Stimulated activated CD4-positive, alpha-beta T cell treated with anti-CD3 and anti-CD28 coated beads, TNF-alpha, amount 100 ng/mL, for 24 hours (primary cell): Measurements from ENCODE around the gene PYGM.
"Not testable (repeated sequence)": the region's sequence is repeated elsewhere in the genome, so short reads cannot be mapped to it uniquely, and the experiment has no call there.

Experiments
- DNase-seq, 3 experiments: peaks; one replicate each; pipeline ENCODE4 v3.0.0-alpha.2; 2020; ENCODE audit warnings: low read depth in 3 of 3

Gene PYGM

DNA sequence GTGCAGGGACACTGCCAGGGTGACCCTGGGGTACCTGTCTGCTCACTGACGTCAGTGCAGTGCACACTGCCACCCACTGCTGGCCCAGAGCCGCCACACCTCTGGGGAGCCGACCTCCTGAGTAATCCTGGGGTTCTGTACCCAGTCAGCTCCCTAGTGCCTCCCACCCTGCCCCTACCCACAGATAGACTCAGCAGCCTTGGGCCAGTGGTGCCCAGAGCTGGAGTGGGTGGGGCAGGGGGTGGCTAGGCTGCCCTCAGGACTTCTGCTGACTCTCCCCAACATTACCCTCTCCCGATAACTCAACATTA lies 42.6 kb downstream of the PYGM start:
- DNase-seq: no peak

GRCh38 chr11:64716473-64717267 lies 43.1 kb downstream of the PYGM start:
- no peak for DNase-seq

- no peak for DNase-seq
These were observed 43.9 kb downstream of the PYGM start for GRCh38 chr11:64715756-64716472.

- no peak for DNase-seq
These were observed 44.7 kb downstream of the PYGM start for GRCh38 chr11:64715110-64715509.

GRCh38 chr11:64714666-64715065 lies 45.1 kb downstream of the PYGM start:
- no peak for DNase-seq

DNA sequence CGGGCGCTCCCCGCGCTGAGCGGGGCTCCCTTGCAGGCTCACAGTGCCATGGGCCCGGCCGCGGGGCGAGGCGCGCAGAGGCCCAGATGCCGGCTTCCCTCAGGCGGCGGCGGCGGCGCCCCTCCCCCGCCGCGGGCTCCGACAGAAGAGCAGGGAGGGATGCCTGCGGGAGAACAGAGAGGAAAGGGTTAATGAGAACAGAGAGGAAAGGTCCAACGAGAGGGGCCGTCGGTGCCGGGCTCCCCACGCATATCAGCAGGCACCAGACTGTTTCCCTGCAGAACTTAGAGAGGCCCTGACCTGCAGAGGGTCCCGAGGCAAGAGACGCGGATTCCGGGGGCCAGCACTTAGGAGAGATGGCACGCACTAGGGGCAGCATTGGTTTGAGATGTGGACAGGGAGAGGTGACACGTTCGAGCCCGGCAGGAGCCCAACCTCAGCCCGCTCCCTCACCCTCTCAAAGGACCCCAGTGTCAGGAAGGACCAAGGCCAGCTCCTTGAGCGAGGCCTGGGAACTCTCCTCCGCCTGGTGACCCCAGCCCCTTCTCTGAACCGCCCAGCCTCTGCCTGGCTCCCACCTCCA lies 45.9 kb downstream of the PYGM start:
- DNase-seq: no peak

DNA sequence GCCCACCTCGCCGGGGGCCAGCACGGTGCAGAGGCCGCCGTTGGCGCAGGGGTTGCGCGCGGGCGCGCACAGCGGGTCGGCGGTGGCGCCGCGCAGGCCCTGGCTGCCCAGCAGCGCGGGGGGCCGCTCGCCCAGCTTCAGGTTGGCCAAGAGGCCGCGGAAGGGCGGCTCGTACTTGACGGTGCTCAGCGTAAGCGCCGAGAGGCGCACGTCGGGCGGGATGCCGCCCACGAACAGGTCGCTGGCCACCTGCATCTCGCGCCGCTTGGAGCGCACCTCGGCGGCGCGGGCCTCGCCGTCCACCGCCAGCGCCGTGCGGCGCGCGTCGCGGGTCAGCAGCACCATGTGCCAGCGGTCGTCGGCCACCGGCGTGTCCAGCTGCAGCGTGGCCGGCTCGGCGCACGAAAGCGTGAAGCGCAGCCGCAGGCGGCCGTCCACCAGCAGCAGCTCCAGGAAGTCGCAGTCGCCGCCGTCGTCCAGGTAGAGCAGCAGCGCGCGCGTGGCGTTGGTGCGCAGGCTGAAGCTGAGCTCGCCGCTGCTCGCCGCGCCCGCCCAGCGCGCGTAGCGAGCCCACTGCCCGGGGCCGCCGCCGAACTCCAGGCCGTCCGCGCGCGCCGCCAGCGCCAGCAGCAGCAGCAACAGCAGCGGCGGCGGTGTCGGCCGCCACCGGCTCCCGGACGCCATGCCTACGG lies 46.6 kb downstream of the PYGM start:
- peak in 1 of 3 experiments; percentile 8 for DNase-seq

DNA sequence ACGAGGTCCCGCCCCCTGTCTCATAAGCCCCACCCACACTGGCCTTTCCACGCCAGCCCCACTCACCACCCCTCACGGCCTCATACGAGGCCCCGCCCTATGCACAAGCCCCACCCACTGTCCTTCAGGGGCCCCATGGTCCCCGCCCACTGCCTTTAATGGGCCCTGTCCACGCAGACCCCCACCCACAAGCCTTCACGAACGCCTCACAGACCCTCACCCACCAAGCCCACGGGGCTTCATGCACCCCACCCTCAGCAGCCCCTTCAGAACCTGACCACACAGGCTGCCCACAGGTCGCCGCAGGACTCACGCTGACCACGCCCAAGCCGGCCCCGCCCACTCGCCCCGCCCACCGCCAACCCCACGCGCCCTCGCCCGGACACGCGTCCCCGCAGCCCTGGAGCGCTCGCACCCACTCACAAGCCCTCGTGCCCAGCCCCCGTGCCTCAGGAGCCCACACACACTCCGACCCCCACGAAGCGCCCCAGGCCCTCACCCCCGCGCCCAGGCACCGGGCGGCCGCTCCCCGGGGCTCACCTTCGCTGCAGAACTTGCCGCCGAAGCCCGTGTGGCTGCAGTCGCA lies 47.3 kb downstream of the PYGM start:
- peak in 1 of 3 experiments; percentile 11 for DNase-seq

DNA sequence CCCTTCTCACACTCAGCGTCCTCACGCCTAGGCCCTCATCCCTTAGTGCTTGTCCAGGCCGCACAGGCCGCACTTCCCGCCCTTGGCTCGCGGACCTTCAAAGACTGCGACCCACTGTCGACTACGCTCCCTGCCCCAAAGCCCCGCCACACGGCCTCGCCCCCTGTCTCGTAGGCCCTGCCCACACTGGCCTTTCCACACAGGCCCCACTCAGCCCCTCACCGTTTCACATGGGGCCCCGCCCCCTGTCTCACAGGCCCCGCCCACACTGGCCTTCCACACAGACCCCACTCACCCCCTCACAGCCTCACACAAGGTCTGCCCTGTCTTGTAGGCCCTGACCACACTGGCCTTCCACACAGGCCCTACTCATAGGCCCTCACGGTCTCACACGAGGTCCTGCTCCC lies 47.8 kb downstream of the PYGM start:
- DNase-seq: no peak

DNA sequence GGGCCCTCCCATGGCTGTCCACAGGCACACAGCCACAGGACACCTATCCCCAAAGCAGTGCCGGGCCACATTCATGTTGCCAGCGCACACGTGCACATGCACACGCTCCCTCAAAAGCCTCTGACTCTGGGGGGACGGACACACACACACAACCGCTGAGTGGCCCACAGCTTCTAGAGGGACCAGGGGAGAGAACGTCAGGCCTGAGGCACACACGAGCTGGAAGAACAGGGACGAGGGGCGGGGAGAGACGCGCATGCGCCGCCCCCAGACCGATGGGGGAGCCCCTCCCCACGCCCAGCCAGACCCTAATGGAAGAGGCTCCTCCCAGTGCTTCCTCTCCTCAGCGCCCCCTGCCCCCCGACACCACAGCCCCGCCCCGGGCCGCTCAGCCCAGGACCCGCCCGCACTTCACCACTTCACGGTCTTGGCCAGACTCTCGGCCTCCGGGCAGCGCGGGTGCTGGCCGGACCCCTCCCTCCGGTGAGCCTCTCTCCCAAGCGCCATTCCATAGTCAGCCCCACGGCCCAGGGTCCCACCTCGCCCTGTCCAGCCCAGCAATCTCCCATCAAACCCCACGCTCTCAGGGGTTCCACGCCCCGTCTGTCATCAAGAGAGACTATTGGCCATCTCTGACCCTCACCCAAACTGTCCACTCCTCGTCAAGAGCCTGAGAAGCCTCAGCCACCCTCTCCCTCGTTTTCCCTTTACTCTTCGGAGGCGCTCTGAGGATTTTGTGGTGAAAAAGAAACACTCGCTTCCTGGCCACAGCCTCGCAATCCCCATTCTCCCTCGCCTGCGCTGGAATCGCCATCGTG lies 48.4 kb downstream of the PYGM start:
- no peak for DNase-seq

- no peak for DNase-seq
These were observed 49.2 kb downstream of the PYGM start for GRCh38 chr11:64710418-64711137.

DNA sequence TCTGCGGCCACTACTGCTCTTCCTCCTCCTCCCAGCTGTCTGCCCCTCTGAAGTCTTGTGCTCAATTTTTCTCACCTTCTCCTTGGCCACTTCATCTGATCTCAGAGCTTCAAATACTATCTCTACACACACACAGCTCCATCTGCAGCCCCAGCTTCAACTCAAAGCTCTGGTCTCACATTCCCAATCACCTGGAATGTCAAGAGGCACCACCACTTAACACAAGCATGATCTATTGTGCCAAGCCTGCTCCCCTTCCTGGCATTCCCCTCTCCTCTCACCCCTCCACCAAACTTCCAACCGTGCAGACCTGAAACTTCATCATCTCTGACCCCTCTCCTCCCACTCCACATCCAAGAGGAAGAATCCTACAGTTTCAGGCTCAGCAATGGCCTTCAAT lies 54.3 kb downstream of the PYGM start:
- no peak for DNase-seq

- no peak for DNase-seq
These were observed 56.7 kb downstream of the PYGM start for GRCh38 chr11:64703048-64703447.

- DNase-seq: not testable (repeated sequence)
These were observed 57.8 kb downstream of the PYGM start for GRCh38 chr11:64701956-64702355.

DNA sequence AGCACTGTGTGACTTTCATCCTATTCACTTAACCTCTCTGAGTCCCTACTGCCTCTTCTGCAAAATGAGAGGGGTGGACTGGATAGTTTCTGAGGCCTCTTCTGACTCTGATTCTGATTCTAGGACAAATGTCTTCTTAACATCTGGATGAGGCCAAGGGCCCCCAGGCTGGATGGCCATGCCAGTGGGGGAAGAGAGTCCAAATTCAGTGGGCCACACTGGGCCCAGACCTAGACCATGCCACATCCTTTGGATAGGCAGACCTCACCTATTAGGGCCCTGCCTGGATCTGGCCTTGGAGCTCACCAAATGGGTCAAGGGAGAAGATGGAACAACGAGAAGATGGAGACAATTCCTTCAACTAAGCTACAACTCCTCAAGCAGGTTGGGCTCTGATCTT lies 61.3 kb downstream of the PYGM start:
- DNase-seq: no peak

DNA sequence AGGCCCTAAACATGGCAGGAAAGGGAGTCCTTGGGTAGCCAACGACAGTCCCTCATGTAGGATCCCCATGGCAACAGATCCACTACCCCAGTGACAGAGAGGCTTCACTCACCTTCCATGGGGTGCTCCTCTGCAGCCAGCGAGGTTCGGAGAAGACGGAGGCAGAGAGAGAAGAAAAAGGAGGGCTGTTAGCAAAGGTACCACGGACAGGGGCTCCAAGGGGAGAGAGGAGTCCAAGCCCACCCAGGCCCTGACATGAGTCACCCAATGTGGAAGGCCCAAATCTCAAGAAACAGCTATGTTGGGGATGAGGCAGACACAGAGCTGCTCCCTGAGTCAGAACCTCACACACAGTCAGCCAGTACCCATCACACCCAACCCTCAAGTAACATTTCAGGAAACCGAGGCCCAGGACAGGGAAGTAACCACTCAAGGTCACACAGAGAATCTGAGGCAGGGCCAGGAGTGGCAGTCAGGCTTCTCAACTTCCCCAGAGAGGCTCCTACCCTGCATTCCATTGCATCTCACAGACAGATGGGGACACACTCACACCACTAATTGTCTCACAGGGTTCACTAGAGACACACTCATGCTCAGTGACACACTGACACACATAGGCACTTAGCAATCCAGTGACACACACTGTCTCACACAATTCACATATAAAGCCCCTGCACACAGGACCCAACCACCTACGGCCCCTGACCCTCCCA lies 62.0 kb downstream of the PYGM start:
- no peak for DNase-seq
